Activated T-helper 1 cell treated with Interleukin-2 at 50 U/mL for 16 hours (primary cell): Measurements from ENCODE around the gene OR5K3.
"Not testable (repeated sequence)": the region's sequence is repeated elsewhere in the genome, so short reads cannot be mapped to it uniquely, and the experiment has no call there.

Experiments
- DNase-seq: peaks from one replicate; pipeline ENCODE4 v3.0.0-alpha.2; 2020; ENCODE audit warnings: low read depth

OR5K3 gene, protein sequence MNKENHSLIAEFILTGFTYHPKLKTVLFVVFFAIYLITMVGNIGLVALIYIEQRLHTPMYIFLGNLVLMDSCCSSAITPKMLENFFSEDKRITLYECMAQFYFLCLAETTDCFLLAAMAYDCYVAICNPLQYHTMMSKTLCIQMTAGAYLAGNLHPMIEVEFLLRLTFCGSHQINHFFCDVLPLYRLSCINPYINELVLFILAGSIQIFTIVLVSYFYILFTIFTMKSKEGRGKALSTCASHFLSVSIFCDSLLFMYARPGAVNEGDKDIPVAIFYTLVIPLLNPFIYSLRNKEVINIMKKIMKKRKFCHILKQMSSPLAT

DNA sequence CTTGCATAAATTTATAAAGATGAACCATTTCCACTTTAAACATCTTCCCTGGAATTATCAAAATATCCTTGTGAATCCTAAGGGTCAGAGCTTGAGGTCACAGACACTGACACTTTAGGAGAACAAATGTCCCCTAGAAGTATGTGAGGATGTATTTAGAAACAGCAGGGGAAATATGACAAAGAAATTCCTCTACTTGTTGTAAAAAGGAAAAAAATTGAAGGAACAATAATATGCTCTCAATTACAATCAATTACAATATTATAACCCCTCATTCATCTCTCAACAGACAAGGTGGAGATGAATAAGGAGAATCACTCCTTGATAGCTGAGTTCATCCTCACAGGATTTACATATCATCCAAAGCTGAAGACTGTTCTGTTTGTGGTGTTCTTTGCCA is at the start of gene OR5K3:
OR5K3 (plus strand) TSS at position 301 of the 400 bp plus-strand sequence; CDS start at position 301, 0 bp downstream.
- DNase-seq: no peak

DNA sequence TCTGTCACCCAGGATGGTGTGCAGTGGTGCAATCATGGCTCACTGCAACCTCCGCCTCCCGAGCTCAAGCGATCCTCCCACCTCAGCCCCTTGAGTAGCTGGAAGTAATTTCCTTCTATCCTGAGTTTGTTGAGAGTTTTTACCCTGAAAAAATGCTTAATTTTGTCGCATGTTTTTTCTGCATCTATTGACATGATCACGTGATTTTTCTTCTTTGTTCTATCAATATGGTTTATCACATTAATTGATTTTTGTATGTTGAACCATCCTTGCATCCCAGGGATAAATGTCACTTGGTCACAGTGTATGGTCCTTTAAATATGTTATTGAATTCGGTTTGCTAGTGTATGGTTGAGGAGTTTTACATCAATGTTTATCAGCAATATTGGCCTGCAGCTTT is 48.7 kb upstream of the OR5K3 start:
- no peak for DNase-seq

DNA sequence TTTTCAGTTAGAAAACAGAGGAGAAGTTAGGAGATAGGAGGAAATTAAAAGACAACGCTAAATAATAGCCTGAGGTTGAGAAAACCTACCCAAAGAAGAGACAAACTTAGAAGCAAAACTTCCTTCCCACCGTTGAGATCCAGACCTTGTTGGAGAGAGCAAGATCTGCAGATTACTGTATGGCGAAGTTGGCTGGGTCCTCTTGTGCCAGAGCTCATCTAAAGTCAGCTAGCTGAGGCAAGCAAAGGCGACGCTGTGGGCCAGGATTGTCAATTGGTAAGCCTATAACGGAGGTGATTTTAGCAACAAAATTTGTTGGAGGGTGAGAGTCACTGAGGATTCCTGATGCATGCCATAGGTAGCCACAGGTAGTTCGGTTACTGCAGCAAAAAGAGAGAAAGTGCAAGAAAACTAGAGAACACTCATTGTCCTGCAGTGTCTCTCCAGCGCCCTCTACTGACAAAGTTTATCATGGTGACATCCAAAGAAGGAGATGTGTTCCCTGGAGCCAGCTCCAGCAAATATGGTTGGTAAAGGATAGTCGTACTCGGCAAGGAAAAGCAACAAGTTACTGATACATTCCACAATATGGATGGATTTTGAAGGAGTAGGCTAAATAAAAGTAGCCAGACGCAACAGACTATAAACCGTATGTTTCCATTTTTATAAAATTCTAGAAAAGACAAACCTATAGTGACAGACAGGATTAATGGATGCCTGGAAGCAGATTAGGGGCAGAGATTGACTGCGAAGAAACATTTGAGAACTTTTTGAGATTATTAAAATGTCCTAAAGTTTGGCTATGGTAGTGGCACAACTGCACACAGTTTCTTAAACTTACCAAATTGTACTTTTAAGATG is 46.6 kb upstream of the OR5K3 start:
- DNase-seq: no peak

DNA sequence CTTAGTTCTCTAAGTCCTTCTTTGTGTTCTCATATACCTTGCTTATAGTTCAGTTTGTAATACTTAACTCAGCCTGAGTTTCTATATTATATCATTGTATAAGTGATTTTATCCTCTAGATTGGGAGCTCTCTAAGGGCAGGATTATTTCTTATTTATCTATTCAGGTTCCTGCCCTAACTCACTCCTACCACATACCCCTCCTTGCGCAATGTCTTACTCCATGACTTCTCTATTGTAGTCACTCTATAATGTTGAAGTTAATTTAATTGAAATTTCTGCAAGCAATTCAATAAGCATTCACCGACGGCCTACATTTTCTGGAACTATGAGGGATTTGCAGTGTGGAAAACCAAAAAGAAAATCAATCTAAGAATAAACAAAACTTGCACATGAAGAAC is 40.4 kb upstream of the OR5K3 start:
- no peak for DNase-seq

DNA sequence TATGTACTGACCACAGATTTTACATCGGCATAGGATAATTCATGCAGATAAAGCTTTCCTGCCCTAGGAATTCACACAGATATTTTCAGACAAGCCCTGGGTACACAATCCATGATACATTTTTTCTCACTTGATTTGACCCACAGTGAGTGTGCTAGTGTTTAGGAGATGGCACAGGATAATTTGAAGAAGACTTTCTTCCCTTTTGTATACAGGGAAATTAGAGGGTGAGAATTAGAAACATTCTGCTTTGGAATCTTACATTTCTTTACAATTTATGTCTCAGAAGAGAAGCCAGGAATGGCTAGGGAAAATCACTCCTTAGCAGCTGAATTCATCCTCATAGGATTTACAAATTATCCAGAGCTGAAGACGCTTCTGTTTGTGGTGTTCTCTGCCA is 36.9 kb upstream of the OR5K3 start, which contains the start of gene OR5K4:
OR5K4 (plus strand) TSS at position 301 of the 400 bp plus-strand sequence; CDS start at position 301, 0 bp downstream.
- no peak for DNase-seq

DNA sequence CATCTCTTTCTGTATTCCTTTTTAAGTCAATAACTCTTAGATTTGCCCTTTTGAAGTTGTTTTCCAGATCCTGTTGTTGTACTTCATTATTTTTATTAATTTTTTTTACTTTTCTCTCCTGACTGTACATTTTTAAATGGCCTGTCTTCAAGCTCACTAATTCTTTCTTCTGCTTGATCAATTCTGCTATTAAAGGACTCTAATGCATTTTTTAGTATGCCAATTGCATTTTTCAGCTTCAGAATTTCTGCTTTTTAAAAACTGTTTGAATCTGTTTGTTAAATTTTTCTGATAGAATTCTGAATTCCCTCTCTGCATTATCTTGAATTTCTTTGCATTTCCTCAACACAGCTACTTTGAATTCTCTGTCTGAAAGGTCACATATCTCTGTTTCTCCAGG is 31.2 kb upstream of the OR5K3 start:
- no peak for DNase-seq

DNA sequence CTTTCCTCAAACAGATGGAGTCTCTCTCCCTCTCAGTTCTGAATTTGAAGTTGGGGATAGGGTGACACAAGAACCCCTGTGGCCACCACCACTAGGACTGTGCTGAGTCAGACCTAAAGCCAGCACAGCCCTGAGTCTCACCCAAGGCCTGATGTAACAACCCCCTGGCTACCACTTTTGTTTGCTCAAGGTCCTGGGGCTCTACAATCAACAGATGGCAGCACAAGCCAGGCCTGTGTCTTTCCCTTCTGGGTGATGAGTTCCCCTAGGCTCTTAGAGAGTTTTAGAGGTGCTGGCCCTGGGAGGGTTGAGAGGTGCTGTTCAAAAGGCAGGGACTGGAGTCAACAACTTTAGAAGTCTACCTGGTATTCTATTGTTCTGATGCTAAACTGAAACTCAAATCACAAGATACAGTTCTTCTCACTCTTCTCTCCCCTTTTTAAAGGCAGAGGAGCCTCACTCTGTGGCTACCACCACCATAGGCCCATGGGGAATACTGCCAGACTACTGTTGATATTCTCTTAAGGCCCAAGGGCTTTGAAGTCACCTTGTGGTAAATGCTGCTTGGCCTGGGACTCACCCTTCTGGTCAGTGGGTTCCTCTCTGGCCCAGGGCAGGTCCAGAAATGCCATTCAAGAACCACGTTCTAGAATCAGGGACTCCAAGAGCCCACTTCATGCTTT is 30.3 kb upstream of the OR5K3 start:
- DNase-seq: no peak

DNA sequence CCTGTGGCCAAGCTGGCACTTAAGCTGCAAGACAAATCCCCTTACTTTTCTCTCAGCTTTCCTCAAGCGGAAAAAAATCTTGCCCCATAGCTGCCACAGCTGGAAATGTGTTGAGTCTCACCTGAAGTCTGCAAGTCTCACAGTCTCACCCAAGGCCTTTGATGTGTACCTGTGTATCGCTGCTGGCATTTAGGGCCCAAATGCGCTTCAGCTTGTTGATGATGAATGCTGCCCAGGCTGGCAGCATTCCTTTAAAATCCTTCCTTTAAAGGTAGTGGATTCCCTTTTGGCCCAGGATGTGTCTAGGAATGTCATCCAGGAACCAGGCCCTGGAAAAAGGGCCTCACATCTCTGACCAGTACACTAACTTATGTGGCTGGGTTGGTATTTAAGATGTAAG is 29.8 kb upstream of the OR5K3 start:
- no peak for DNase-seq

DNA sequence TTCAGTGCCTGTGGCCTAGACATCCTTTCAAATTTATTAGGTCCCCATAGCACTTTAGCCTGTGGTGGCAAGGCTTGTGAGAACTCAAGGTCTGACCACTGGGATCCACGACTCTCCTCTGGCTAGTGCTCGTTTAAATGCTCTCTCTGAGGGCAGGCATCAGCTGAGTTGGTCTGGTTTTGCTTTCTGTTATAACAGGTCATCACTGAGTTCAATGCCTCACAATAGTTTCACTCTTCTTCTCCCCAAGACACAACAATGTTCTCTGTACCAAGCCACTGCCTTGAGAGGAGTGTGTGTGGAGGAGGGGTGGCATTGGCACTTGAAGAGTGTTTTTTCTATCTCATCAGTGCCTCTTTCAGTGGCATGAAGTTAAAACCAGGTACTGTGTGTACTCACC is 29.2 kb upstream of the OR5K3 start:
- DNase-seq: no peak

DNA sequence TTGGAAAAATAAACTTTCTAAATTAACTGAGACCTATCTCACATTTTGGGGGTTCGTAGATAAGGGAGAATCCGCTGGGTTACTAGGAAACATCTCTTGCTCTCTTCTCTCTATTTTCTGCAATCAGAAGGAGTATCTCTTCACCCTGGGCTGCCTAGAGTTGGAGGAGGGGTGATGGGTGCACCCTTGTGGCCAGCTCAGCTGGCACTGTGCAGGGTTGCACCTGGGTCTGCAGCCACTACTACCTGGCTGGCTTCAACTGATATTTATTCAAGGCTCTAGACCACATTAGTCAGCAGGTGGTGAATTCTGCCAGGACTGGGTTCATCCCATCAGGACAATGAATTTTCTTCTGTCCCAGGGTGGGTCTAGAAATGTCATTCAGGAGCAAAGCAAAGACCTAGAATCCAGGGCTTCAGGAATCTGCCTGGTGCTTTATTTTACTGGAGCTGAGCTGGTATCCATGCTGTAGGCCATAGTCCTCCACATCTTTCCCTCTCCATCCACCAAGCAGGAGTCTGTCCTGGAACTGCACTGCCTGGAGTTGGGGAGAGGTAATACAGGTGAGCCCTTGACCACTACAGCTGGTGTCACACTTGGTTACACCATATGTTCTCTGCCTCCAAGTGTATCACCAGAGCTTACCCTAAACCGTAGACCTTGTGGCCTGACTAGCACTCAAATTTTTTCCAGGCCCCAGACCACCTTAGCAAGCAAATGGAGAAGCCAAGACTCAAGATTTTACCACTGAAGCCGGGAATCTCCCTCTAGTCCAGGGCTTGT is 22.8 kb upstream of the OR5K3 start:
- DNase-seq: no peak

DNA sequence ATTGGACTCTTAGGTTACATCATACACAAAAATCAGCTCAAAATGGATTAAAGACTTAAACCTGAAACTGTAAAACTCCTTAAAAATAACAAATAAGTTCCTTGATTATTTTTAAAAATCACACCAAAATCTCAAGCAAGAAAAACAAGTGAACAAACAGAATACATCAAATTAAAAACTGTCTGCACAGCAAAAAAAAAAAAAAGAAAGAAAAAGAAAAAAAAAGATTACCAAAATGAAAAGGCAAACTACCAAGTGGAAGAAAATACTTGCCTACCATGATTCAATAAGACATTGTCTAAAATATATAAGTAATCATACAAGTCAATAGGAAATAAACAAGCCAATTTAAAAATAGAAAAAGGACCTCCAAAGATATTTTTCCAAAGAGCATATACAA is 19.3 kb upstream of the OR5K3 start:
- DNase-seq: no peak

DNA sequence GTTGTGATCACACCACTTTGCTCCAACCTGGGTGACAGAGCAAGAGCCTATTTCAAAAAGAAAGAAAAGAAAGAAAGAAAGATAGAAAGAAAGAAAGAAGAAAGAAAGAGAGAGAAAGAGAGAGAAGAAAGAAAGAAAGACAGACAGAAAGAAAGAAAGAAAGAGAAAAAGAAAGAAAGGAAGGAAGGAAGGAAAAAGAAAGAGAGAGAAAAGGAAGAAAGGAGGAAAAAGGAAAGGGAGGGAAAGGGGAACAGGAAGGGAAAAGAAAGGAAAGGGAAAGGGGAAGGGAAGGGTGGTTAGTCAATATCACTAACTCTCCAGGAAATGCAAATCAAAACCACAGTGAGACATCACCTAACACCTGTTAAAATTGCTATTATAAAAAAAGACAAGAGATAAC is 18.6 kb upstream of the OR5K3 start:
- no peak for DNase-seq

DNA sequence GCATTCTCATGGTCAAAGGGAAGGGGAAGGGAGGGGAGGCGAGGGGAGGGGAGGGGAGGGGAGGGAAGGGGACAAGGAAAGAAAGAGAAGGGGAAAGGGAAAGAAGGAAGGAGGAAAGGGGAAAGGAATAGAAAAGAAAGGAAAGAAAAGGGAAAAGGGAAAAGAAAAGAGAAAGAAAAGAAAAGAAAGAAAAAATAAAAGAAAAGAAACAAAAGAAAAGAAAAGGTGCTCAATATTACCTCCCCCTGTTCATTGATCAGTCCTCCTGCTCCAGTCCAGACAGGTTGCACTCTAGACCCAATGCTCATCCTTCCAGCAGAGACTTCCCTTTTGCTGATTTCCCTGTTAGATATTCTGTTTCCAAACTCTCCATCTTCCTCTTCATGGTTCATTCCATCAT is 18.0 kb upstream of the OR5K3 start:
- no peak for DNase-seq

DNA sequence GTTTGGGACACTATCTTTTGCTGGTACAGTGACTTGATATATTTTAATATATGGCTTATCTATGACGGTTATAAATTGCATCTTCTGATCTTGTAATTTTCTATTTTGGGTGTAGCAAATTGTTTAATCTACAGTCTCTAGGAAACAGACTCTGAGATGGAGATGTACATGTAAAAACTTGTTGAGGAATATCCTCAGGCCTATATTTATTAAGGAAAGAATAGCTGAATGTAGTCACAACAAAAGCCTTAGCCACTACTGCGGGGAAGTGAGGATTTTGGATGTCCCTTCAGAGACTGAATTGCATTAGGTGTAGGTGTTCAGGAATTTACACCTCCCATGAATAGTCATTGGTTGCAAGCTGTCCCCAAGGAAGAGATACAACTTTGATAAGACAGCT is 13.8 kb upstream of the OR5K3 start:
- no peak for DNase-seq

DNA sequence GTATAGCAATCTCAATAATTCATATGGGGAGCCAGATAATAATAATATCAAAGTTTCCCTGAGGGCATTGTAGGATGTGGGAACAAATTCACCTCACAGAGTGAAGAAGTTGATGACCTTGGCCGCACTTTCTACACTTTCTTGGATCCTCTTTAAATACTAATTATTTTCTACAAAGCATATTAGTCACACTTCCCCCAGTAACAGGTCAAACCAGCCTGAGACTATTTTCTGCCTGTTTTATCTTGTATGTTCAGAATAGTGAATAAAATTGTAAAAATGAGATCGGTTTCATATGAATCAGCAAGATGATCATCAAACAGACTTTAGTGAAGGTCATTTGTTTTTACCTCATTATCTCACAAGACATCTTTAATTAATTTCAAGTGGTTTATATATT is 2.3 kb upstream of the OR5K3 start:
- DNase-seq: no peak

DNA sequence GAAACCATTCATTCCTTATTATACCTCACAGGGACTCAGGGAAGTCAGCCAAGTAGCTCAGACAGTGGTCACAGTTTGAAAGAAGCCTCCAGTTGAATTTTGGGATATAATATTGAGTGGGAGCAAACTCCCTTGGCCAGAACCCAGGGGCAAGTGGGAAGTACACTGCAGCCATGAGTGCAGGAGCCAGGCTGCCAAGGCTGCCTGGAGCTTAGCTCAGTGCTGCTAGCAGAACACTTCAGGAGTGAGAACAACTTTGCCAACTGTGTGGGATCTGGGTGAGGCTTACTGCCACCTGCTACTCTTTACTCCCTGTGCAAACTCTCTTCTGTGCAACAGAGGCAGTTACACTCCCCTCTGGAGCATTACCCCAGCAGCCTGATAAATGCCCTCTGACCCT is 4.6 kb downstream of the OR5K3 start:
- DNase-seq: no peak

DNA sequence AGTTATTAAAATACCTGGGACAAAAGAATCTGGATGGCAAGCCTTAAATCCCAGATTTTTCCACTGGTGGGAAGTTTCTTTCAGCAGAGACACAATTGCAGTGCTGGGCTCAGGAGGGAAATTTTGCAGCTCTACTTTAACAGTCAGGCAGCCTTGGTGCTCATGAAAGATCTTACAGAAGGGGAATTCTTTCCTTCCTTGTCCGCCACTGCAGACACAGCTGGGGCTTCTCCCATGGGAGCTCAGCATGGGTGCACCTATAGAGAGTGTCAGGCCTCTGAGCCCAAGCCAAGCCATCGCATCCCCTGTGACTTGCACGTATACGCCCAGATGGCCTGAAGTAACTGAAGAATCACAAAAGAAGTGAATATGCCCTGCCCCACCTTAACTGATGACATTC is 6.0 kb downstream of the OR5K3 start:
- not testable (repeated sequence) for DNase-seq

DNA sequence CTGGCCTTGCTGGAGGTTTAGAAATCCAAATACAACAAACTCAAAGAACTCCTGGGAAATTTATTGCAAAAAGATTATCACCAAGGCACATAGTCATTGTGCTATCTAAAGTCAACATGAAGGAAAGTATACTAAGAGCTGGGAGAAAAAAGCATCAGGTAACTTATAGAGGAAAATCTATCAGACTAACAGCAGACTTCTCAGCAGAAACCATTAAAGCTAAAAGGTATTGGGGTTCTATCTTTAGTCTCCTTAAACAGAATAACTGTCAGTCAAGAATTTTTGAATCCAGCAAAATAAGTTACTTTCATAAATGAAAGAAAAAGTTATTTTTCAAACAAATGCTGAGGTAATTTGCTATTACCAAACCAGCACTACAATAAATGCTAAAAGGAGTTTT is 8.0 kb downstream of the OR5K3 start:
- no peak for DNase-seq

DNA sequence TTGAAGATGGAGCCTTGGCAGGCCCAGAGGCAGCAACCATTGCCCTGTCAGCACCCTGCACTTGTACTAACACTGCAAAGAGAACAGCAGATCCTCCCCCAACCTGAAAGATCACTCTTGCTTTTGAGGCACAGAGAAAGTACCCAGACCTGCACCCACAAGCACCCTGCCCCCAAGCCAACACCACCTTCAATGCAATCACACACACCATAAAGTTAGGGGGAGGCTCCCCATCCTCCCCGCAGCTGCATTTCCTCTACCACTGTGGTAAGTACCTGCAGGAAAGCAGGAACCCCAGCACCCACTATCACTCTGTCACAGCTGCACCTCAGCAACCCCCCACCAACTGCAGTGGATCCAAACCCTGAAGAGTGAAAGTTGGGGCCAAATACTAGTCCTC is 12.0 kb downstream of the OR5K3 start:
- no peak for DNase-seq

DNA sequence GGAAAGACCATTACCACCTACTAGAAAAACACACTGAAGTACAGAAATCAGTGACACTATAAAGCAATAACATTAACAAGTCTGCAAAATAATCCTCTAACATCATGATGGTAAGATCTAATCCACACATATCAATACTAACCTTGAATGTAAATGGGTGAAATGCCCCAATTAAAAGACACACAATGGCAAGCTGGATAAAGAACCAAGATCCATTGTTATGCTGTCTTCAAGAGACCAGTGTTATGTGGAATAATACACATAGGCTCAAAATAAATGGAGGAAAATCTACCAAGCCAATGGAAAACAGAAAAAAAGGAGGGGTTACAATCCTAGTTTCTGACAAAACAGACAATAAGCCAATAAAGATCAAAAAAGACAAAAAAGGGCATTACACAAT is 13.5 kb downstream of the OR5K3 start:
- no peak for DNase-seq

DNA sequence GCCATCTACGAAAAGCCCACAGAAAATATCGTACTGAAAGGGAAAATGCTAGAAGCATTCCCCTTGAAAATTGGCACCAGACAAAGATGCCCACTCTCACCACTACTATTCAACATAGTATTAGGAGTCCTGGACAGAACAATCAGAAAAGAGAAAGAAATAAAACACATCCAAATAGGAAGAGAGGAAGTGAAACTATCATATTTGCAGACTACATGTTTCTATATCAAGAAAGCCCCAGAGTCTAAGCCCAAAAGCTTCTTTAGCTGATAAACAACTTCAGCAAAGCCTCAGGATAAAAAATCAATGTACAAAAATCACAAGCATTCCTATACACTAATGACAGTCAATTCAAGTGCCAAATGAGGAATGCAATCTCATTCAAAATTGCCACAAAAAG is 15.6 kb downstream of the OR5K3 start:
- DNase-seq: no peak

DNA sequence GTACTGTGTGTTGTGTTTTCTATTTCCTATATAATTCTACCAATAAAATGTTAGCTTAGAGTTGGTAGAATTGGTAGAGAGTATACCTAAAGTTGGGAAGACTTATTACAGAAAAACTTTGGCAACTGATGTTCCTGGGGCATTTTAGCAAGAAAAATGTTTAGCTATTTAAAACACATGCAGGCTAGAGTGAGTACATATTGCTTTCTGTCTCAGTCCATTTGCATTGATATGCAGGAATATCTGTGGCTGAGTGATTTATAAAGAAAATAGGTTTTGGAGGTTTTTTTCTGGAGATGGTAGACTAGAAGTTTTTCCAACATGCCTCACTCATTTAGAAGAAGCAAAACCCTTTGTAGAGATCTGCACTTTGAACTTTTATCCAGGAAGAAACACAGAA is 42.1 kb downstream of the OR5K3 start:
- DNase-seq: no peak
